ENCODE data around the gene NPHP4. TPM values are rescaled to one million over a fixed set of nuclear protein-coding genes. Genes with fewer than 3 reads are reported as not detected.

Gene NPHP4
- total RNA-seq, 1 experiment from 2014 or later = 16.8 TPM

GRCh38 chr1:5904551-5904950 lies 87.7 kb downstream of the NPHP4 start:
- peaks cover 14% of the 10 kb centered on the region for H3K4me1 Mint-ChIP-seq

More at GRCh38 chr1:5904551-5904950, 87.7 kb downstream of the NPHP4 start:
- CTCF ChIA-PET = interaction anchor here (2.0 kb wide), 1 partner anchor 11 kb away, joined by 7 read pairs; no protein-coding TSS in a partner anchor
- H3K4me3 Mint-ChIP-seq = no peak overlapping the region
- H3K36me3 Mint-ChIP-seq = peaks cover 7% of the 10 kb centered on the region; the same call in 1 of the 2 replicates
- TF ChIP-seq E2F5 (CRISPR knock-in tag; IDR thresholded peaks at IDR 0.05) (no peak), ZNF512 (CRISPR knock-in tag; IDR thresholded peaks at IDR 0.05; ENCODE audit: borderline replicate concordance) (no peak), MYBL2 (CRISPR knock-in tag; IDR thresholded peaks at IDR 0.05) (no peak), ZBTB43 (CRISPR knock-in tag; IDR thresholded peaks at IDR 0.05) (no peak), RORB (CRISPR knock-in tag; IDR thresholded peaks at IDR 0.05) (no peak), ARID4B (CRISPR knock-in tag; IDR thresholded peaks at IDR 0.05; ENCODE audit: borderline replicate concordance) (no peak), ZSCAN18 (CRISPR knock-in tag; IDR thresholded peaks at IDR 0.05) (no peak), USF1 (CRISPR knock-in tag; IDR thresholded peaks at IDR 0.05) (no peak), ZNF219 (CRISPR knock-in tag; IDR thresholded peaks at IDR 0.05; ENCODE audit: borderline replicate concordance) (no peak), ZNF121 (CRISPR knock-in tag; IDR thresholded peaks at IDR 0.05) (no peak), ATF1 (CRISPR knock-in tag; IDR thresholded peaks at IDR 0.05) (no peak), GTF2I (CRISPR knock-in tag; conservative IDR thresholded peaks at IDR 0.05) (no peak), ZBTB21 (CRISPR knock-in tag; IDR thresholded peaks at IDR 0.05; ENCODE audit: borderline replicate concordance) (no peak), CREB1 (CRISPR knock-in tag; IDR thresholded peaks at IDR 0.05) (no peak), ZNF317 (CRISPR knock-in tag; IDR thresholded peaks at IDR 0.05; ENCODE audit: borderline replicate concordance, low read depth) (no peak)
- no peak overlapping the region for H3K27ac Mint-ChIP-seq
- no peaks in the 10 kb centered on the region for H3K9me3 Mint-ChIP-seq
- ATAC-seq = no peak
- H3K27me3 Mint-ChIP-seq (ENCODE audit: low read depth) = no peaks in the 10 kb centered on the region
- no peak for DNase-seq (ENCODE audit: low spot score)
- POLR2A ChIA-PET = no interaction called here
